CD4-positive, alpha-beta T cell treated with Interleukin-6 for 4 hours (primary cell): ENCODE measurements around the gene NDRG3.
"Not testable (repeated sequence)": the region's sequence is repeated elsewhere in the genome, so short reads cannot be mapped to it uniquely, and the experiment has no call there.

Experiments
- DNase-seq: peaks from one replicate; pipeline ENCODE4 v3.0.0-alpha.2; 2020; ENCODE audit warnings: mixed read lengths

NDRG3 gene

DNA sequence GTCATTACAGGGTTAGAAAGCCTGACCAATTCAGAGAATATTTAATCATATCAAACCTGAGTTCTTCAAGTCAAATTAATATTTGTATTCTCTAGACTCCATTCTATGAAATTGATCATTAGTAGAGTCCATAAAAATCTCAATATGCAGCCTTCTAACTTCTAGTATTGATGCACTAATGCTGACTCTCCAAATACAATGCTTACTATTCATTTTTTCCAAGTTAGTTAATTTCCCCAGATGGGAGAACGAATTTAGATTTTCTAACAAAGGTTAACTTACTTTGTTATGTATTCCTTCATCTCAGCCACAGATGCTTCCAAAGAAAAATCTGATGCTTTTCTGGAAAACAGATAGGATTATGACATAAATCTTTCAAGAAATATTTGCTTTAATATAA lies 12.4 kb upstream of the NDRG3 start:
- no peak for DNase-seq

DNA sequence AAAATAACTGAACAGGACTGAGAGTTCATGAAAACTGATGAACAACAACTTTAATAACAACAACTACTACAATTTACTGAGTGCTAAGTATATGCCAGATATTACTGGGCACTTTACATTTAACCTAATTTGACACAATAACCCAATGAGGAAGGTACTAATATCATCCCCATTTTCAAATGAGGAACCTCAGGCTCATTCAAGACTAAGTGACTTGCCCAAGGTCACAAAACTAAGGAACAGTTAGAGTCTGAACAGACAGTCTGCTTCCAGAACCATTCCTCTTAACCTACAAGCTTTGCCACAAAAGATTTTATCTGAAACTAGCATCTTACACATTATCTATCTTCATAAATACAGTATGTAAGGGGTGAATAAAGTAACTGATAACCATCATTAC lies 10.6 kb upstream of the NDRG3 start:
- no peak for DNase-seq

DNA sequence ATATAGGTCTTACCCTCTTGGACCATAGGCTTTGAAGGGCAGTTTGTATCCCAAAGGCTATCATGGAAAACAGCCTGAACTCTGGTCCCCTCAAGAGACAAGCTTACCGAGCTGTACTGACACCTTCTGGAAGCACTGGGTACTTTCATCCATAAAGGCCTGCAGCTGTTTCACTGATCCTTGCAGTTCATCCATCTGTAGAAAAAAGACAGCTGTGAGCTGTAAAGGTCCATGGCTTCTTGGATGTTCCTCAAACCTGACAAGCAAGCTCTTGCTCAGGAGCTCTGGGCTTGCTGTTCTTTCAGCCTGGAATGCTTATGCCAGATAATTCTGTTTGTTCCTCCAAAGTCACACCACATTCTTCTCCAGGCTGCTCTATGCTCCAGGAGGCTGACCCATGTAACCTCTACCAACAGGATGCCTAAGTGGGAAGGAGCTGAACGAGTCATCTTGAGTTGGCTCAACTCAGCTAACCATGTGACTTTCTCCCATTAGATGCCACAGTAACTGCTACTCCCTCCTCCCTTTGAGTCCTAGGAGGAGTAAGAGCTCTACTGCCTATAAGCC lies 8.8 kb upstream of the NDRG3 start:
- DNase-seq, result peak; percentile 57

DNA sequence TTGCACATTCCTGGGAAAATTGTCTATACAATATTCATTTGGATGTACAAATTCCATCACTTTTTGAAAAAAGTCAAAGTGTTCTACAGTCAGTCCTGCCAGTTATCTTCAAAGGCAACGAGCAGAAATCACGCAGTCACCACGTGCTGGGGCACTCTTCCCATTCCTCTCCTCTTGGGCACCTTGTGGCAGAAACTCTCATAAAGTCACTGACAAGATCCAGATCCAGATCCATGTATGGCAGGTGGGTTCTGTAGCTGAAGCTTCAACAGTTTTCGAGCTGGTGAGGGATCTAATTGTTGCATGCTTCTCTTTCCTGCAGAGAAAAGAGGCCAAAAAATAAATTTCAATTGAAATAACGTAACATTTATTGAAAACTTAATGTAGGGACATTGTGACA lies 6.7 kb upstream of the NDRG3 start:
- DNase-seq, result no peak

DNA sequence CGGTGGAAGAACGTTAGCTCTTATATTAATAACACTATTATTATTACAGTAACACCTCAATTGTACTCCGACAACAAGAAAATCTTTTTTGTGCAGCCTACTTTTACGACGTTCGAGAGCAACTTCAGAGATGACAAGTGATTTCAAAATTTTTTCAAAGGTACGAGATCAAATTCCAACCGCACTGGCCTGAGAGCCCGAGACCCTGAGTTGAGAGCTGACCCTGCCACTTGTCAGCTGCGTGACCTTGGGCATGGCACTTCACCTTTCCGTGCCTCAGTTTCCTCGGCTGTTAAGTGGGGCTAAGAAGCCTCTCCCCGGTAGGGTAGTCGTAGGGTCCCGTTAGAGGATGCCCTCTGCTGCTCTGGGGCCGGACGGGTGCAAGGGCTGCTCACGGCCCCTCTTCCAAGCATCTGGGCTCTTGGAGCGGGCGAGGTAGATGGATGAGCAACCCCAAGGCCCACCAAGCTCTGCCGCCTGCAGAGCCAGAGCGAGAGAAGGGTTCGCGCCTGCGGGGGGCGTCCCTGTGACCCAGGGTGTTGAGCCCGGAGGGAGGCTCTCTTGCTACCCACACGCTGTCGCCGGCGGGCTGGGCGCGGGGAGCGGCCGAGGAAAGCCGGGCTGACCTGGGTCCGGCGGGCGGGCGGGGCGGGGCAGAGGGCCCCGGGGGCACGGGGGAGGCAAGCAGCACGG lies 510 bp downstream of the NDRG3 start:
- DNase-seq, result no peak

DNA sequence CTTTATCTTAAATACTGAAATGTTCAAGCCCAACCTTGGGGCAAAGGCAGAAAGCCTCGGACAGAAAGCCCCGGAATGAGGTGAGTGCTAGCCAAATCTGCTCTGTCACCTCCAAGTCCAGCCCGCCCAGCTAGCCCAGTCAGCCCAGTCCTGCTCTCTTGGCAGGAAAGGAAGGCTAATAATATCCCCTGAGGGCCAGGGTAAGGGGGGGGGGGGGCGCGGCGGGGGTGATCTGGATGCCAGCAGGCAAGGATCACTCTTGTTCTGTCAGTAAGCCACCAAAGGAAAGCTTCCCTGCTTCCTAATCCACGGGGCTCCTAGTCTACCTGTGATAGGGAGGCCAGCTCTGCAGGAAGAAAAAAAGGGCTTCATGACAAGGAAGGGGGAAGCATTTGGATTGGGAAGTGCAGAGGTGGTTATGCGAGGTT lies 1.1 kb downstream of the NDRG3 start:
- DNase-seq, result no peak

DNA sequence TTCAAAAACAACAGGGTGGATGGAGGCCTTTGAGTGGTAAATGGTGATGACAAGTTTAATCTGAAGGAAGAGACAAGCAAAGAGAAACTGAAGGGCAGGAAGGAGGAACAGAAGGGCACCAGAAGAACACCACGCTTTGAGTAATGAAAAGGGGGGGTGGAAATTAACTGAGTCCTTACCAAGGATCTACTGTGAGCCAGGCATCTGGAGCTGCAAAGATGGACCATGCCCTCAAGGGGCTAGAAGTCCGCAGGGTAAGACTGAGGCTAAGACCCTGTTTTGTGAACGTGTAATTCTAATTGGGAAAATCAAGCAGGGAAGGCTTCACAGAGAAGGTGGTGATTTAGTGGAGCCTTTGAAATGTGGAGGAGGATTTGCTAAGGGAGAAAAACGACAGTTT lies 1.6 kb downstream of the NDRG3 start:
- no peak for DNase-seq

DNA sequence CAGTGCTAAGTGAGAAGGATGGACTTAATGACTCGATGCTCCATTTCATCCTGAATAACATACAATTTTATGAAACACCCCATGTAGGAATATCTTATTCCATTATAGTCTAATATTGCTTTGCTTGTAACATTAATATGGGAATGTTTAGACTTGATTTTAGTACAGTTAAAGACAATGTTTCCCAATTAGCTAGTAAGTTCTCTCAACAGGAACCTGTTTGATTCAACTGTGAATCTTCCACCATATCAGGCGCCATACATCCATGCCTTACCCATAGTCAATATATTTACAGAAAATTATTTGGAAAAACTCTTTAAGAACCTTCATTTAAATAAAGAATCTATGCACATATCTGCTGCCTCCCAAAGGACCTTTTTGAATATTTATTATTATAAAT lies 3.3 kb downstream of the NDRG3 start:
- no peak for DNase-seq

DNA sequence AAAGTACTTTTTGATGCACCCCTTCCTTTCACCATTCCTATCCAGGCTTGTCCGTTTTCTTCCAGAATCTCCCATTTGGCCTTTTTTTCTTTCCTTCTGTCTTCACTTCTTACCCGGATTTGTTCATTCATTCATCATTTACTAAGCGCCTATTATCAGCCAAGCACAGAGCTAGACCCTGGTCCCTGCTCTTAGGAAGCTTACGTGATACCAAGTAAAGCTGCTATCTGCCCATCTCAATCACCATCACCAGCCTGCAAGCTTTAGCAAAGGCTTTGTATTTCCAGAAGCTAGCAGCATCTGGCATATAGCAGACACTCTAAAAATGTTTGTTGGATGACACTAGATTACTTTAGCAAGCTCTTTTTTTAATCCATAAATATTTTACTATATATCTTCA lies 4.8 kb downstream of the NDRG3 start:
- no peak for DNase-seq

DNA sequence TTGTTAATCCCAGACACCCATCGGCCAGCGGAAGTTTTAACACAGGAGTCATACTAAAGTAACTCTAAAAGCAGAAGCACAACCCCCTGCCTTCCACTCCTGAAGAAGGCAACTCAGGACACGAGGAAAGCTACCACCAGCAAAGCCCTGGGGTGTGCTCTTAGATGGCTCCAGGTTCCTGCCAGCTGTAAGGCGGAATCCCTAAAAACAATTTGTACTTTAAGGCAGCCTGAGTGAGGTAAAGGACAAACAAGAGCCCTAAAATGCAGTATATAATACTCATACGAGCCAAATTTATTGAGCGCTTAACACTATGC lies 8.7 kb downstream of the NDRG3 start:
- DNase-seq, result no peak

DNA sequence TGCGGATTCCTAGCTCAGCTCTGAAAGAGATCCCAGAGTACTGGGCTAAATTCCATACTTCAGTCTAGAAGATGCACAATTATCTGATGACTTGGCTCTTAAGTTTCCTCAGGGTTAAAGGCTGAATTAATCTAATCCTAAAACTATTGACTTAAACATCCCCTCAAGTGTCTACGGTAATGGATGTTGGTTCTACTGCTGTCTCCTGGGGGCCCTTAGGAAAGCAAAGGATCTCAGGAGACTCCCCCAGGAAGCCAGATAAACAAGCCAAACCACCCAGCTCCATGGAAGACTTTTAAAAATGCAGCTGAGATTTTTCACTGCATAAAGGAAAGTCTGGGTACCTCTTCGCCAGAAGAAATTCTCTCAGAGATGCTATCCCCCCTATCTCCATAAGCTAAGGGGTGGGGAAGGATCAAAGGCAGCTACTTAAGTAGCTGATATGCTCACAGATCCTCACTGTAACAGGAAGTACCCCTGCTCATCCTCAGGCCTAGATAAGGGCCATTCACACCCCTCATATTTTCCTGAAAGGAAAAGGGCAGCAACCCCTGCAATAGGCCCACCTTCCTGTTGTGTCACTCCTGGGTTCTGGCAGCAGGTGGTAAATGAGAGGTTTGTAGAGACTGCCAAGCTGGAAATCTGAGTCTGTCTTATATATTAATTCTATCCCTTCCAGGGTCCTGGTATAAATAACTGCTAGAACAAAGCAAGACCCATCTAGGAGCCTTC lies 9.3 kb downstream of the NDRG3 start:
- no peak for DNase-seq

DNA sequence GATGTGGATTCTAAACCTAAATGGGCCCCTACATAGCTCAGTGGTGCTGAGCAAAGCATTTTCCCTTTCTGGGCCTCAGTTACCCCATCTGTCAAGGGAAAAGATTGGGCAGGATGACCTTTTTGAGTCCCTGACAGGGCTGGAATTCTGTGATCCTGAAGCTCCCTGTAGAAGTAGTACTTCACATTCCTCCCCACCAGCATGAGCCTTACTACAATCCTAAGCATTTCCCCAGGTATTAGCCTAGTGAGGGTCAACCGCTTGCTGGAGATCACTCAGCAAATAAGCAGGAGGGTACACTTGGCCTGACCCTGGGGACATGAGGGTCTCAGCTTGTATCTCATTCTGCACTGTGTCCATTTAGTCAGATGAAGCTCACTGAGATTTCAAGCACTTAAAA lies 13.4 kb downstream of the NDRG3 start:
- no peak for DNase-seq

DNA sequence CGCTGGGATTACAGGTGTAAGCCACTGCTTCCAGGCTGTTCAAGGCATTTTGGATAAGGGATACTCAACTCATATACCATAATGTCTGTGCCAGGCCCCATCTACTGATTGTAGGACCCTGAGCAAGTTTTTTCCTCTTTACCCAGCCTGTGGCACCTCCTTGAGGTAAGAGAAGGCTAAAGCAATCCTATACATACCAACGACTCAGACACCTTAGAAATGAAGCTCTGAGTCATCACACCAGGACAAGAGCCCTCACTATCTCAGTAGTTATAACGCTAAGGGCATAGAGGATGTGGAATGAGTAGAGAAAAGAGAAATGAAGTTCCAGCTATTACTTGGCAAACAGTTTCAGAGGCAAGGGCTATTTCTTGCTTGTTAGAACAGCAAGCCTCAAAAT lies 16.9 kb downstream of the NDRG3 start:
- no peak for DNase-seq

DNA sequence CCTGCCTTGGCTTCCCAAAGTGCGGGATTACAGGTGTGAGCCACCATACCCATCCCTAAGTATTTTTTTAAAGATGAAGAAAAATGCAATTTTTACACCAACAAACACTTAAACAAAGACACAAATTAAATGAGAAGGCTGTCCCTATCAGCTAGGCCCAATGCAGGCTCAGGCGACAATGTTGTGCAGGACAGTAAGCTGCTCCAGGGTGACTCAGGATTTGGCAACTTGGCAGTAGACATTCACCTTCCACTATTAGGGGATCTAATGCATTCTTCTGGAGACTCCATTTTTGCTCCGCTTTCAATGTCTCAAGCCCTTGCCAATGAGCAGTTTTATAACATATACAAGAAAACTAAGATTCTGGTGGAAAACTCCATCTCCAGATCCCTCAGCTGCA lies 19.7 kb downstream of the NDRG3 start:
- DNase-seq, result no peak

DNA sequence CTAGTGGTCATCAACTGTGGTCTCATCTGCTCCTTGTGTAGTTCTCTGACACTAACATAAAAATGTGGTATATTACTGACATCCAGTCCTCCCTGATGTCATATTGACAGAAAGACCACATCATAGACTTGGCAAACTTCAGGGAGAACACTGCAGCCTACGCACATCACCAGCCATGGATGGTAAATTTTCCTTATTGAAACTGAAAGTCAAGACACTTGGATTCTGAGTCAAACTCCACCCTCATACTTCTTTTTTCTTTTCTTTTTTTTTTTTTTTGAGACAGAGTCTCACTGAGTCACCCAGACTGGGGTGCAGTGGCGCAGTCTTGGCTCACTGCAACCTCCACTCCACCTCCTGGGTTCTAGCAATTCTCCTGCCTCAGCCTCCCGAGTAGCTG lies 25.4 kb downstream of the NDRG3 start:
- DNase-seq, result no peak

DNA sequence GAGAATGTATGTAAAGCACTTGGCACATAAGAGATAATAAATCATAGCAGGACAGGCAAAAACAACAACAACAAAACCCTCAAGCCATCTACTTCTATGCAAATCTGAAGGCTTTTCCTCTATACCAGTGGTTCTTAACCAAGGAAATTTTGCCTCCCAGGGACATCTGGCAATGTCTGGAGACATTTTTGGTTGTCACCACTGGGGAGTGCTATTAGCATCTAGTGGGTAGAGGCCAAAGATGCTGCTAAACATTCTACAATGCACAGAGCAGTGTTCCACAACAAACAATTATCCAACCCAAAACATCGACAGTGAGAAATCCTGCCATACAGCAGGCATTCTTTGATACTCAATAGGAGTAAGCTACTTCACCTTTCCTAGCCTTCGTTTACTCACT lies 28.2 kb downstream of the NDRG3 start:
- DNase-seq, result peak; percentile 27

DNA sequence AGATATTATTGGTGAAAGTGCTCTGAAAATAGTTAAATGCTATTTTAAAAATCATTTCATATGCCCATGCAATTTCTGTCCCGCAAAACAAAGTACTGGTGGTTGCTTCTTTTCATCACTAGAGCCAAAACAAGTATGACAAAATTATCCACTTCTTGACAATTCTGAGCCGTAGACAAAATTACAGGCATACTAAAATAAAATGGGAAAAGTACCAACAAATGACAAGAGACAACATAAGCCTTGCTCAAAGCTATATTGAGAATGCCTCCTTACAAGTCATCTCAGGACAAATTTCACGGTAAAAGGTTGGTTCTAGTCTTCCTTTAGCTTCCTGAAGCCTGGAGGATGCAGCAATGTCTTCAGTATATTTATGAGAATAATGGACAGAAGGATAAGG lies 28.9 kb downstream of the NDRG3 start:
- DNase-seq, result no peak

DNA sequence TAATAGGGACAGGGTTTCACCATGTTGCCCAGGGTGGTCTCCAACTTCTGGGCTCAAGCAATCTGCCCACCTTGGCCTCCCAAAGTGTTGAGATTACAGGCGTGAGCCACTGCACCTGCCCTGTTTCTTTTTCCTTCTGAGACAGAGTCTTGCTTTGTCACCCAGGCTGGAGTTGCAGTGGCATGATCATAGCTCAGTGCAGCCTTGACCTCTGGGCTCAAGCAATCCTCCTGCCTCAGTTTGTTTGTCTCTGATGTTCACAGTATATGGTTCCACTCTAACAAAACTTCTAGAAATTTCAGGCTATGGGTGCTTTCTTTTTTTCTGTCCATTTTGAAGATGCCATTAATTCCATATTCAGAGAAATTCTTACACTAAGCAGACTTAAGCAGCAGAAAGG lies 33.1 kb downstream of the NDRG3 start:
- DNase-seq, result no peak

DNA sequence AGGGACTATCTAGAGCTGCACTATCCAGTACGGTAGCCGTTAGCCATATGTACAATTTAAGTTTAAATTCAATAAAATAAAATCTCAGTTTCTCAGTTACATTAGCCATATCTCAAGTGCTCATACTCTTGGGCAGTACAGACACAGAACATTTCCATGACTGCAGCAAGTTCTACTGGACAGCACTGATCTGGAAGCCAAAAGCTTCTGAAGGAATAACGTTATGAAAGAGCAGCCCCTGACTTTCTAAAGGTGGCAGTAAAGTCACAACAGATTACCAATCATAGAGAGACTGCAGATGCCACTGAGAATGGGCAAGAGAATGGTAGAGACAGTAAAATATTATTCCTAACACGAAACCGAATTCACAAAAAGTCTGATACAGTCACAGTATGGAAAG lies 36.8 kb downstream of the NDRG3 start:
- no peak for DNase-seq

DNA sequence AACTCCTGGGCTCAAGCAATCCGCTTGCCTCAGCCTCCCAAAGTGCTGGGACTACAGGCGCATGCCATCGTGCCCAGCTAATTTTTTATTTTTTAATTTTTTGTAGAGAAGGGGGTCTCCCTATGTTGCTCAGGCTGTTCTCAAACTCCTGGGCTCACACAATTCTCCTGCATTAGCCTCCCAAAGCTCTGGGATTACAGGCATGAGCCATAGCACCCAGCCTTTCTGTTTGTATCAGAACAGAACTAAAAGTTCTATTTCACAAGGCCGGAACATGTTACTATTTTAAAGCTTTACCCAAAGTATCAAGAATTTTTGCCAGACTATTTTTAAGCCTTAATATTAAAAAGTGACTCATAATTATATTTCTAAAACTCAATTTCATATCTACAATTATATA lies 42.4 kb downstream of the NDRG3 start:
- DNase-seq, result no peak

DNA sequence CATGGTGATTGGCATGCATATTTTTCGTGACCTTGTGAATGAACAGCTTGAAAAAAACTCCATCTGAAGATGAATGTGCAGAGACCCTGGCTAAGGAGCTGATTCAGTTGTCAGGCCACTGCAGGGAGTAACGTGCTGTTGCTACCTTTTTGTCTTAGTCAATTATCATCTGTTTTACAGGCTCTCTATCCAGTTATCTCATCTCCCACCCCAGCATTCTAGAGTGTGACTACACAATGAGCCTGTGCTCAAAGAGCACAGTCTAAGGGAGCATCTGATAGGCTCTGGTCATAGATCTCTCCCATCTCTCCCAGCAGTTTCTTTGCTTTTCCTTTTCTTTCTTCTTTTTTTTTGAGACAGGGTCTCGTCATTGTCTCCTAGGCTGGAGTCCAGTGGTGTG lies 45.5 kb downstream of the NDRG3 start:
- no peak for DNase-seq

DNA sequence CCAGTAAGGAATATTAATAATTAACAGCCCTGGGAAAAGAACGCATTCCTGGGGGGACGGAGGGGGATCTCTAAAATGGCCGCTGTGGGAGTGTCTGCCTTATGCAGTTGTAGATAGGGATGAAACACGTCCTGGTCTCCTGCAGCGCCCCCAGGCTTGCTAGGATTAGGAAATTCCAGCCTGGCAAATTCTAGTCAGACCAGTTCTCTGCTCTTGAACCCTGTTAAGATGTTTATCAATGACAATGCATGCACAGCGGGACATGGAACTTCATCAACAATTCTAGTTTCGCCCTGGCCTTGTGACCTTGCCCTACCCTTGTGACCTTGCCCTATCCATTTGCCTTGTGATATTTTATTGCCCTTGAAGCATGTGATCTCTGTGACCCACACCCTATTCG lies 50.4 kb downstream of the NDRG3 start:
- not testable (repeated sequence) for DNase-seq

DNA sequence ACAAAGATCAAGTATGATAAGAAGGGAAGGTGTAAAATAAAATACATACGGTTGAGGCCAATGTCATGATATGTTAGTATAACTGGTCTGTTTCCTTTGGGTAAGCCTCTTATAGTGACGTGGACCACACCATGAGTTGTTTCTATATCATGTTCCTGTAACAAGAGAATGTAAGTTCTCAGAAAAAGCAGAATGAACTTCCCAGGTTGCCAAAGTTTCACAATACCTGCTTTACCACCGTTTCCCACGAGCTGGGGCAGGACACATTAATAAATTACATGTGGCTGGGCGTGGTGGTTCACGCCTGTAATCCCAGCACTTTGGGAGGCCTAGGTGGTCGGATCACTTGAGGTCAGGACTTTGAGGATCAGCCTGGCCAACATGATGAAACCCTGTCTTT lies 57.3 kb downstream of the NDRG3 start:
- DNase-seq, result no peak

DNA sequence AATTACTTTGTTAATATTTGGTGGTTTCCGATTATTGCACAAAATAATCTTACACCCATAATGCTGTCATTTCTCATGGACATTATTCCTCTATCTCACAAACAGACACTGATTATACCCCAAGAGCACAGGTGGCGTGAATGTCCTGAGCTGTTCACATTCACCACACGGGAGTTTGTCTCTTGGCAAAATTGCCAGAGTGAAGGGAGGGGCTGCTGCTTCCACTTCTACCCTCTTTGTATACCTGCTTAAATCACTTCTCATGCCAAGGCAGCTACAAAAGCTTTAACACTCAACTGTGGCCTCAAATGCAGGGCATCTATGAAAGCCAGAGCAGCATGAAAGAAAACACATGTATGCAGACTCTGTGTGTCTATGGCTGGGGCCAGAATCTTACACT lies 58.0 kb downstream of the NDRG3 start:
- no peak for DNase-seq

DNA sequence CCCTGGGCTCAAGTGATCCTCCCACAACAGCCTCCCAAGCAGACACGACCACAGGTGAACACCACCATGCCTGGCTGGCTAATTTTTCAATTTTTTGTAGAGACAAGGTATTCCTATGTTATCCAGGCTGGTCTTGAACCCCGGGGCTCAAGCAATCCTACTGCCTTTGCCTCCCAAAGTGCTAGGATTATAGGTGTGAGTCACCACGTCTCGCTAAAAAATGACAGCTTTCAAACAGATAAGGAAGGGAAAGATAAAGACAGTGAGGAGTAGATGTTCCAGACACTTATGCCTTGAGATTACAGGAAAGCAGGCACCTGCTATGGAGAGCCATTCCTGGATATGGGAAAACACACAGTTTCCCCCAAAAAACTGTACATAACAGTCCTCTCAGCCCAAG lies 58.9 kb downstream of the NDRG3 start:
- no peak for DNase-seq
